DLD1 (cell line): Measurements from ENCODE around the gene GLYR1.

Source experiments
- in situ Hi-C: cut with HindIII; loops from 2 replicates; pipeline ENCODE4 v1.10.0; 2017; ENCODE audit warnings: low sequenced_read_pairs

GLYR1 gene

DNA sequence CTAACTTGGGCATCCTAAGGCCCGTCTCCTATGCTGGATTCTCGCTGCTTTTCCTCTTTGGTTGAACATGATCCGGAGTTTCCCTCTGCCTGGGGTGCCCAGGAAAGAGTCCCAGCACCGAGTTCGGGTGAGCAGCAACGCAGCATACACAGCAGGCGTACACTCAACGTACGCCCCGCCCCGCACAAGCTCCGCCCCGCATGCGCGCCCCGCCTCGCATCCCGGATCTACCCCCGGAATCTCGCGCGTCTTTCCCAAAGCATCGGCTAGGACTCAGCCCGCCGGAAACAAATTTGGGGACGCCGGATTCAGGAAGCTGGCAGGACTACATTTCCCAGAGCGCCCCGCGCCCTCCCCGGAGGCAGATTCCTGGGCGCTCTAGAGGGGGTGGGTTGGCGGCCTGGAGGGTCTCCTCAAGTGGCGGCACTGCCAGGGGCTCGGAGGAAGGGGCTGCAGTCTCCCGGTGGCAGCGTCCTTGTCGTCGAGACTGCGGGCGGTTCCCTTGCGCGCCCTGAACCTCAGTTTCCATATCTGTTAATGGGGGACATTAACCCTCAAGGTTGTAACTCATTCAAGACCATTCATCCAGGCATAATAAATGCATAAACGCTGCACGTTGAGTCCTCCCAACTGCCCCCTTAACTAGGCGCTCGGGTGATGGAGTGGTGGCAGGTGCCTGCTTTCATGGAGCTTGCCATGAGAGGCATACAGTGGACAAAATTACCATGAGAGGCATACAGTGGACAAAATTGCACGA lies 78.4 kb downstream of the GLYR1 start:
- in situ Hi-C loops: no loop called here

DNA sequence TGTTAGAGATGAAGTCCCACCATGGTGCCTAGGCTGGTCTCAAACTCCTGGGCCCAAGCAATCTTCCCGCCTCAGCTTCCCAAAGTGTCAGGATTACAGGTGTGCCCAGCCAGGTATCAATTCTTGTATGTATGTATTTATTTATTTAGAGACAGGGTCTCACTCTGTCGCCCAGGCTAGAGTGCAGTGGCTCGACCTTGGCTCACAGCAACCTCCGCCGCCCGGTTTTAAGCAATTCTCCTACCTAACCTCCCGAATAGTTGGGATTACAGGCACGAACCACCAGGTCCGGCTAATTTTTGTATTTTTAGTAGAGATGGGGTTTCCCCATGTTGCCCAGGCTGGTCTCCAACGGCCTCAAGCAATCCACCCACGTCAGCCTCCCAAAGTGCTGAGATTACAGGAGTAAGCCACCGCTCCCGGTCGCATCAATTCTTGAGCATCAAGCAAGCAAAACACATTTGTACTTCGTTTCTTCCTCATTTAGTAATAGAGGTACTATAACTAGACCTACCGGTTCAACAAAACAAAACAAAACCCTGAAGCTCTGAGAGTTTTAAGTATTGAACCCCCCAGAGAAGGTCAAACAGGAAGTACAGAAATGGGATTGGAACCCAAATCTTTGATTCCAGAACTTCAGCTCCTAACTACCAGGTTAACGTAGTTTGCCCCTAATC lies 79.1 kb downstream of the GLYR1 start:
- in situ Hi-C loops: no loop called here

DNA sequence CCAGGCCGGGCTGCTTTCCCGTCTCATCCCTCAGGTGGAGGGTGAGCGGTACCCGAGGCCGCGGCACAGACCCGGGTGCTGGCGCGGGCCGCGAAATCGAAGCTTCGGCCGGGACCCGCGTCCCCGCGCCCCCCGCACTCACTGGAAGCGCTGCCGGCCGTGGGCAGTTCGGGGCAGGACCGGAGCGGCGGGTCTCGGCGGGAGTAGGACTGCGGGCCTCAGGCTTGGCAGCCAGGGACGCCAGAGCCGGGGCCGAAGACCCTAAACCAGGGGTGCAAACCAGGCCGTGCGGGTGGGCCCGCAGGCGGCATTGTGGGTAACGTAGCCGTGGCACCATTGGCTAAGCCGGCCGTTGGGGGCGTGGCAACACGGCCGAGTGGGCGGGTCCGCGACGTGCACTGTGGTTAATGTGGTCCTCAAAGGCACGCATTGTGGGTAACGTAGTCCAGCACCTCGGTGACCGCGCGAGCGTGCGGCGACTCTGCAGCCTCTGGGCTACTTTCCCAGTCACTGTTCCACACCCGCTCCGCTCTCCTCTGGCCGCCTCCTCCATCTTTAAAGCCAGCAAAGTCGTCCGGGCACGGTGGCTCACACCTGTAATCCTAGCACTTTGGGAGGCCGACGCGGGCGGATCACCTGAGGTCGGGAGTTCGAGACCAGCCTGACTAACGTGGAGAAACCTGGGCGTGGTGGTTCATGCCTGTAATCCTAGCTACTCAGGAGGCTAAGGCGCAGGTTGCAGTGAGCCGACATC lies 80.0 kb downstream of the GLYR1 start, which contains the start of gene ZNF500:
Gene ZNF500, minus strand, starts transcription at position 288 of the 754 bp plus-strand sequence. CDS start 1,184 bp downstream, outside the sequence.
- in situ Hi-C loops: no loop called here

DNA sequence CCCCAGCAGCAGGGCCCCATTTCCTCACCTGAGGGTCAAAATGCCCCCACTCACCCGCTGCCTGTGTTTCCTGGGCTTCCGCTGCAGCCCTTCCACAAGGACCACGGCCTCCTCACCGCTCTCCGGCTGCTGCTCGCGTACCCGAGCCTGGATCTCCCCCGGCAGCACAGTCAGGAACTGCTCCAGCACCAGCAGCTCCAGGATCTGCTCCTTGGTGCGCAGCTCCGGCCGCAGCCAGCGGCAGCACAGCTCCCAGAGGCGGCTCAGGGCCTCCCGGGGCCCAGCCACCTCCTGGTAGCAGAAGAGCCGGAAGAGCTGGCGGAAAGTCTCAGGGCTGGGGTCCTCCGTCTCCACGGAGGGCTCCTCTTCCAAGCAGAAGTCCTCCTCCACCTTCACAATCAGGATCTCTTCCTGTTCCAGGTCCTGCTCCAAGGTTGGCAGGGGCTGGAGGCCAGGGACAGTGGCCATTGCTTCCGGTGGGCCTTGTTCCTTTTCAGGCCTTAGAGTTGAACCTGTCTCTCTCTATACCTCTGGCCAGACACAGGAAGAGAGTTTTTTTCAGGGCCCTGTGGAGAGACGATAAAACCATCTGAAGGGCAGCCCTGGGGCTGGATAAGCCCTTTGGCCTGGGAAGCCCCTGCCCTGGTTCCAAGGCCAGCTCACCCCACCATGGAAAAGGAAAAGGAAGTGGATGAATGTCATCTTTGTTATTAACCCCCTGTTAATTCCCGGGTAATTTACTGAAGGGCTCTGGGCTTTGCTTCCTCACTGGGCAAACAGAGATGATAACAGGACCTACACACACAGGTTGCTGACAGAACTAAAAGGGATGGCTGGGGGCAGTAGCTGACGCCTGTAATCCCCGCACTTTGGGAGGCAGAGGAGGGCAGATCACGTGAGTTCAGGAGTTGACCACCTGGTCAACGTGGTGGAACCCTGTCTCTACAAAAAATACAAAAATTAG lies 81.3 kb downstream of the GLYR1 start:
- in situ Hi-C loops: no loop called here

DNA sequence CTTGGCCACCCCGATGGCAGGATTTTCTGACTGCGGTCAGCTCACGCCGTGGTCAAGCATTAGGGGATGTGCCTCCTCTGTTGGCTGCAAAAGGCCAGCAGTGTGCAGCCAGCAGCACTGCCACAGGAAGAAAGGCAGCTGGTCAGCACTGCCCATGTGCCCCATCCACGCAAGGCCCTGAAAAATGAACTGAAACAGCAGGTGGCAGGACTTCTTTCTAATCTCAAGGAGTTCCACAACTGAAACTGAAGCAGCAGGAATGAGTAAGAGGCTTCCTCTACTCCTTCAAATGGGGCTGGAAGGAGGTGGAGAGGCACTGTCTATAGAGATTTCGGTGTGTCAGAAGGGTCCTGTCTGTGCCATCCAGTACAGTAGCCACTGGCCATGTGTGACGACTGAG lies 83.3 kb downstream of the GLYR1 start:
- in situ Hi-C loops: no loop called here

DNA sequence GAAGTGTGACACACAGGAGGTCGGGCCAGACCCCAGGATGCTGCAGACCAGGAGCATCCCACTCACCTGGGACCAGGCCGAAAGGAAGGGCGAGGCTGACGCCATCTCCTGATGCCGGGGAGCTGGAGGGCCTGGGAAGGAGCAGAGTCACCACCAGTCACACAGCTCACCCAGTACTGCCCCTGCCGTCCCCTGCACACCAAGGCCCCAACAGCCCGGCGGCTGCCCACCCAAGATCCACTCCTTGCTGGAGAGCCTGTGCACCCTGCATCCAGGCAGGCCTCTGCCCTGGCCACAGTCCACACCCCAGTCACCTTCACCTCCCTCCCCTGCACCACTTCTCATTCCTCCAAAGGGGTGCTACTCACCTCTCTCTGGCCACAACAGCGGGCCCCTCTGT lies 84.9 kb downstream of the GLYR1 start:
- in situ Hi-C loops: no loop called here

DNA sequence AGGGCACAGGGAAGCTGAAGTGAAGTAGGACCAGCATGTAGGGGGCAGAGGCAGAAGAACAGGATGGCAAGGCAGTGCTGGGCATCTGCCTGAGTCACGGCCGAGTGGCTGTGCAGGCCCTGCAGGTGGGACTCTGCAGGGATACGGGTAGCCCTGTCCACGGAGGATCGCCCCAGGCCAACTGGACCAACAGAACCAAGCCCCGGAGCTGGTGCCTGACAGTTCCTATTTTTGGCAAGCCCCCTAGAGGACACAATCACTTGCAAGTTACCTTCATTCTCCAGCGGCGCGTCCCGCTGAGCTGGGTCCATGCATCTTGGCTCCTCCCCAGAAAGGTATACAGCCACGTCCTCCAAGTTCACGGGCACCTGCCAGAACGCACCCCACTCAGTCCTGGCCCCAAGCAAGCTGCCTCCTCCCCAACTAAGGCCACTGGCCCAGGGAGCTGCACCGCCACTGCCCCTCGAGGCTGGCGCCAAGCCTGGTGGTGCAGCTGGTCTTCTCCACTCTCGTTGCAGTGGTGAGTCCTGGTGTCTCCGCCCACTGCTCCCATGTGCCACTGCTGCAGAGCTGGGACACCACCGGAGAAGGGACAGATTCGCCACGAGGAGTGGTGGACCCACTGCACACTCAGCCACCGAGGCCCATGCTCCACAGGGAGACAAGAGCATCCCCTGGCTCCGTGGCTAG lies 86.7 kb downstream of the GLYR1 start:
- in situ Hi-C loops: no loop called here

DNA sequence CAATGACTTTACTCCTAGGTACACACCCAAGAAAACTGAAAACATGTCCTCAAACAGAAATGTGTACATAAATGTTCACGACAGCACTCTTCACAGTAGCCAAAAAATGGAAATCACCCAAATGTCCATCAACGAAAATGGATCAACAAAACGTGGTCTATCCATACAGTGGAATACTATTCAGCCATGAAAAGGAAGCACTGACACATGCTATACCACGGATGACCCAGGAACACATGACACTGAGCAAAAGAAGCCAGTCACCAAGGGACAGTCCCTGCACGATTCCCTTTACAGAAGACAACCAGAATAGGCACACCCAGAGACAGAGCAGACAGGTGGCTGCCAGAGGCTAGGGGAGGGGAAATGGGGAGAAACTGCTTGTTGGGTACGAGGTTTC lies 91.4 kb downstream of the GLYR1 start:
- in situ Hi-C loops: no loop called here

DNA sequence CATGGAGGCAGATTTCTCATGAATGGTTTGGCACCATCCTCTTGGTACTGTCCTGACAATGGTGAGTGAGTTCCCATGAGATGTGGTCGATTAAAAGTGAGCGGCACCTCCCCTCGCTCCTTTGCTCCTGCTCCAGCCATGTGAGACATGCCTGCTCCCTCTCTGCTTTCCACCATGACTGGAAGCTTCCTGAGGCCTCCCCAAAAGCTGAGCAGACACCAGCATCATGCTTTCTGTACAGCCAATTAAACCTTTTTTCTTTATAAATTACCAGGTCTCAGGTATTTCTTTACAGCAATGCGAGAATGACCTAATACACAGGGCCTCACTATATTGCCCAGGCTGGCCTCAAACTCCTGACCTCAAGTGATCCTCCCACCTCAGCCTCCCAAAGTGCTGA lies 92.2 kb downstream of the GLYR1 start:
- in situ Hi-C loops: no loop called here

DNA sequence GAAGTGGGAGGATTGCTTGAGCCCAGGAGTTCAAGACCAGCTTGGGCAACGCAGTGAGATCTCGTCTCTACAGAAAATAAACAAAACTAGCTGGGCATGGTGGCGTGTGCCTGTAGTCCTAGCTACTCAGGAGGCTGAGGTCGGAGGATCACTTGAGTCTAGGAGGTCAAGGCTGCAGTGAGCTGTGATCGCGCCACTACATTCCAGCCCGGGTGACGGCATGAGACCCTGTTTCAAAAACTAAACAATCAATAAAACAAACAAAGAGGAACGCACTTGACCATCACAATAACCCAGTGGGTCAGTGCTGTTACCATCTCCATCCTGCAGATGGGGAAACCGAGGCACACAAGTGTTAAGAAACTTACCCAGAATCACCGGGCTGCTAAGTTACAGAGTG lies 93.9 kb downstream of the GLYR1 start:
- in situ Hi-C loops: no loop called here
